Measurements from ENCODE around the gene SGSM2.

GRCh38 chr17:2378905-2379304 lies 41.6 kb downstream of the SGSM2 start:
- TF ChIP-seq CTCF (conservative IDR thresholded peaks at IDR 0.05; ENCODE audit: low read depth in 2 of 2) (no peak), POLR2AphosphoS5 (IDR thresholded peaks at IDR 0.05; ENCODE audit: low read depth) (no peak), NANOG (IDR thresholded peaks at IDR 0.05; ENCODE audit: borderline replicate concordance) (no peak), EZH2 (IDR thresholded peaks at IDR 0.05; ENCODE audit: low read depth, unreplicated experiment) (no peak), REST (IDR thresholded peaks at IDR 0.05; ENCODE audit: unreplicated experiment) (no peak), ZNF462 (CRISPR knock-in tag; IDR thresholded peaks at IDR 0.05) (no peak), EZH2phosphoT487 (IDR thresholded peaks at IDR 0.05; ENCODE audit: unreplicated experiment) (no peak)
